PFSK-1 (cell line): Measurements from ENCODE around the gene SPPL2C.

ENCODE experiments used
- FOXP2 ChIP-seq: optimal IDR thresholded peaks from 2 replicates; pipeline ENCODE3; 2011; ENCODE audit warnings: borderline replicate concordance, control low read depth, inconsistent platforms; ENCODE audit not compliant: insufficient read depth; ENCODE audit errors: extremely low read length, extremely low read depth
- POLR2AphosphoS5 ChIP-seq: IDR thresholded peaks from 2 replicates; pipeline ENCODE4 v1.6.1; 2012; ENCODE audit warnings: low read depth, mild to moderate bottlenecking, control low read depth, low read length, moderate library complexity
- TAF1 ChIP-seq: IDR thresholded peaks from 2 replicates; pipeline ENCODE4 v1.6.1; 2012; ENCODE audit warnings: low read length, control low read depth, borderline replicate concordance; ENCODE audit not compliant: insufficient read depth
- TF ChIP-seq, protein P1 (sequence below), 2 experiments: IDR thresholded peaks; 2 replicates each; pipeline versions ENCODE4 v1.6.1 to v1.8.0; 2011 to 2012; ENCODE audit warnings: low read depth in 2 of 2, low read length in 2 of 2, control low read depth in 1 of 2, inconsistent platforms in 1 of 2, mild to moderate bottlenecking in 1 of 2, moderate library complexity in 1 of 2; ENCODE audit not compliant: insufficient read depth in 1 of 2

DNA sequence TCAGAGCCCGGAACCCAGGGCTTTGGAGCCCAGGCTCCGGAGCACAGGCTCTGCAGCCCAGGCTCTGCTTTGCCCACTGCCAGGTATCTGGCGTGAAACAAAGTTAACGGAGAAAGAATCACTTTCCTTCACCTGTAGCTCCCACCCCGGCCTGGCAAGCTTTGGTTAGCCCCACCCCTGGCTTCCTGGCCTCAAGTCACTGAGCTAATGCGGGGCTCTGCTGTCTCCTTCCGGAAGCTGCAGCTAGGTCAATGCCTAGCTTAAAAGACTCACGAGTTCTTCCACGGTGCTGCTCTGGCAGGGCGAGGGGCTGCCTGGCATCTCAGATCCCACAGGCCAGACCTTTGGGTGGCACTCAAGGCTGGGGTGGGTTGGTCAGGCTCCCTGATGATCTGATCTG, 21.1 kb upstream of the SPPL2C start:
- TF ChIP-seq POLR2AphosphoS5 (no peak), TAF1 (no peak), FOXP2 (no peak)
- TF ChIP-seq, protein P1, sequence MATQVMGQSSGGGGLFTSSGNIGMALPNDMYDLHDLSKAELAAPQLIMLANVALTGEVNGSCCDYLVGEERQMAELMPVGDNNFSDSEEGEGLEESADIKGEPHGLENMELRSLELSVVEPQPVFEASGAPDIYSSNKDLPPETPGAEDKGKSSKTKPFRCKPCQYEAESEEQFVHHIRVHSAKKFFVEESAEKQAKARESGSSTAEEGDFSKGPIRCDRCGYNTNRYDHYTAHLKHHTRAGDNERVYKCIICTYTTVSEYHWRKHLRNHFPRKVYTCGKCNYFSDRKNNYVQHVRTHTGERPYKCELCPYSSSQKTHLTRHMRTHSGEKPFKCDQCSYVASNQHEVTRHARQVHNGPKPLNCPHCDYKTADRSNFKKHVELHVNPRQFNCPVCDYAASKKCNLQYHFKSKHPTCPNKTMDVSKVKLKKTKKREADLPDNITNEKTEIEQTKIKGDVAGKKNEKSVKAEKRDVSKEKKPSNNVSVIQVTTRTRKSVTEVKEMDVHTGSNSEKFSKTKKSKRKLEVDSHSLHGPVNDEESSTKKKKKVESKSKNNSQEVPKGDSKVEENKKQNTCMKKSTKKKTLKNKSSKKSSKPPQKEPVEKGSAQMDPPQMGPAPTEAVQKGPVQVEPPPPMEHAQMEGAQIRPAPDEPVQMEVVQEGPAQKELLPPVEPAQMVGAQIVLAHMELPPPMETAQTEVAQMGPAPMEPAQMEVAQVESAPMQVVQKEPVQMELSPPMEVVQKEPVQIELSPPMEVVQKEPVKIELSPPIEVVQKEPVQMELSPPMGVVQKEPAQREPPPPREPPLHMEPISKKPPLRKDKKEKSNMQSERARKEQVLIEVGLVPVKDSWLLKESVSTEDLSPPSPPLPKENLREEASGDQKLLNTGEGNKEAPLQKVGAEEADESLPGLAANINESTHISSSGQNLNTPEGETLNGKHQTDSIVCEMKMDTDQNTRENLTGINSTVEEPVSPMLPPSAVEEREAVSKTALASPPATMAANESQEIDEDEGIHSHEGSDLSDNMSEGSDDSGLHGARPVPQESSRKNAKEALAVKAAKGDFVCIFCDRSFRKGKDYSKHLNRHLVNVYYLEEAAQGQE (IDR thresholded peaks at IDR 0.05; ENCODE audit: insufficient read depth in 1 of 2, low read depth in 2 of 2, low read length in 2 of 2) = no peak
